ENCODE results near the gene TEAD1.

TEAD1 gene

DNA sequence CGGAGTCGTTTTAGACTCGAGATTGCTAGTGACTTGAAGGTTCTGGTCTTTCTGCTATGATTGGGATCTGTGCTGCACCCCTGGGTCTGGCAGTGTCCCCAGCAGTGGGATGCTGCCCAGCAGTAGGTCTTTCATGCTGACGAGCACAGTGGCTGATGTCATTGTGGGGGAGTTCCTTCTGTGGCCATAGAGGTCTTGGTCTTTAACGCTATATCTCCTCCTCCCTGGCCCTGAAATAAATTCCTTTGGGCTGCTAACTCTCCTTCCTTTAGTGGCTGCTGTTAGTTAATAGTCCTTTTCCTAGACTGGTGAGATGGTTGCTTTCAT is 136.3 kb downstream of the TEAD1 start:
- DNase-seq (ENCODE audit: low read depth in 2 of 2), result no peak

DNA sequence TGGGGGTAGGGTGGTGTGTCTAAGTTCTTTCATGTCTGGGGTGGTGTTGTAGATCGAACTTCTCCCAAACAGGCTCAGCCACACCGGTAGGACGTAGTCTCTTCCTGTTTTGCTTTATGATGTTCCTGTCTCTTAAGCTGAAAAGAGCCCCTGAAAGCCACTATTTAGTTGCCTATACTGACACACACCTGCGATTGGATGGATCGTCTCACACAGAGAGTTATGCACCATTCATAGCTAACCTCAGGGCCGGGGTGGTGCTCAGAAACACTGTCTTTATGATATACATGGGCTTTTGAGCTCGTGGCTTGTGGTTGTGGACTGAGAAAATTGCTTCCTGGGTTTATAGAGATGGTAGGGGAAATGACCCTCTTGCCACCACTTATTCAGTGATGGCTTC is 137.6 kb downstream of the TEAD1 start:
- no peak for DNase-seq (ENCODE audit: low read depth in 2 of 2)

DNA sequence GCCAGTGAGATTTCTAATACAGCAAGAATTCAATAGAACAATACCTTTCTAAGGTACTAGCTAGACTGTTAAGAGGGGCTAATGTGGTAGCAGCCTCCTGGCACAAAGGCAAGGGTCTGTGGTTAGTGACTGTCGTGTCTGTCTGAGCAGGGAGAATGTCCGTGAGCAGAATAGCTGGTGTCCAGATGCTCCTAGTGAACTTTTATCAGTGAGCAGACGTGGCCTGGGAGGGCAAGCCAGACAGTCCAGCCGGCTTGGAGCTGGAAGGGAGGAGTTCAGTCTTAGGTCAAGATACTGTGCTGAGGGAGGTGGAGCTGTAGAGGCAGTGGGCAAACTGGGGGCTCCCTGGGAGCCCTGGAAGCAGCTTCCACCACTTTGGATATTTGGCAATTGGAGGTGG is 138.6 kb downstream of the TEAD1 start:
- DNase-seq (ENCODE audit: low read depth in 2 of 2), result no peak

DNA sequence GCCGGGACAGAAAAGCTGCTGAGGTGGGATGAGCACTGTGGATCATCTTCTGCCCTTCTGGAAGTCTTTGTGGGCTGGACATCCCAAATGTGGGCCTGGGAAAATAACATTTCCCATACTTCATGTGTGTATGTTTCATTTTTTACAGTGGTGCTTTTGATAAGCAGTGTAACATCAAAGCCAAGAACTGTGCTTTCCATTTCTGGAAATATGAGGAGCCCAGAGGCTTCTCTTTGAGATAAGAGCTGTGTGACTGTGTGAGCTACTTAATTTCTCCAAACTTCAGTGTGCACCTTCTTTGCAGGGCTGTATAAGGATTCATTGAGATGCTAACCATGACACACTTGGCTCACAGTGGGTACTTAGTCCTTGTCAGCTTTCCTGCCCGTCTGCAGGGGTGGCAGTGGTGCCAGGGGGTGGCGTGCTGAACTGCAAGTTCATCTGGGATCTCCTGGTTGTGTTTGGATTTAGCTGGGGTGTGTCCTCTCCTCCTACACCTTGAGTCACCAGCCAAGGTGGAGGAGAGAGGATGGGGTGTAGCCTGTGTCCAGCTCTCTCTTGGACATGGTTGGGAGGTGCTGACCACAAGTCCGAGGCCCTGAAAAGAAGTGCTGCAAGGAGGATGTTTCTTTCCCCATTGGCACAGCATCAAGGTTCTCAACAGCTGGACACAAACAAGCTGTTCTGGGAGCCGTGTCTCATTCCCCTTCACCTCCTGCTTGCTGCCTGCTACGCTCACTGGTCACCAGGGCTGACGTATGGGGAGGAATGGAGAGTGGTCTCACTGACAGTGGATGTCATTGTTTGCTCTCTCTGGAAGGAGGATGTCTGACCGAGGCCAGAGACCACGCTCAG is 139.4 kb downstream of the TEAD1 start:
- DNase-seq (ENCODE audit: low read depth in 2 of 2), result no peak

DNA sequence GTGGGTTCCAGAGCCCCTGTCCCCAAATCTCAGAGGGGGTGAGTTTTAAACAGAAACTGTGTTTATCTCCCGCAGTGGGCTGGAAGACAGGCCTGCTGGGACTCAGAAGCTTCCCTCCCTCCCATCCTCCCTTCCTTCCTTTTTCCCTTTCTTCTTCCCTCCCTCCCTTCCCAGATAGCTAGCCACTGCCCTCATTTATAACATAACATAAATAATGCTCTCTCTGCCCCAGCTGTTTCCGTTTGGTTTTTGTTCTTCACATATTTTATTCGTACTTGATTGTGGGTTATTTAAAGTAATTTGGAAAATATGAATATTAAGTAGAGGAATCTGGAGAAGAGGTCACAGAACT is 140.9 kb downstream of the TEAD1 start:
- no peak for DNase-seq (ENCODE audit: low read depth in 2 of 2)

DNA sequence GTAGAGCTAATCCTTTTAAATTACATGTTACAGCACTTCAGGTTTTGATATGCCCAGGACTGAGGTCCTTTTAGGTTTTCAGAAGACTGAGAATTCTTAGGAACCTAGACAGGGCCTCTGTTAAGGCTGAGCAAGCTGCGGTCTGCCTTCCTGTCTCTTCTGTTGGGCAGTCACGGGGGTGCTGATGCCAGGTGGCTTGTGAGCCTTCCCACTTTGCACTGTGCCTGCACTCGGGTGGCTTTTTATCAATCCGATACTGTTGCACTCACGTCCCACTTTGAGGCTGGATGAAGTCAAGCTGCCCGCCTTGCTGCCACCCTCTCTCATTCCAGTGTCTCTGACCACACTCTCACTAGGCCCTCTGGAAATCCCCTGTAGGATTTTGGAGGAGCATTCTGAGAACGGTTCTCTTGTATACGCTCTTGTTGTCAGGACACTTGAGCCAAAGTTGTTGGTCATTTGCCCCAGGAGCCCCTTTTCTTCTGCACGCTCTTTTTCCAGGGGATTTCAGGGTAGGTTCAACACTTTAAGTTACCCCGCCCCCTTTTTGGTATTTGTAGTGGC is 141.8 kb downstream of the TEAD1 start:
- DNase-seq (ENCODE audit: low read depth in 2 of 2), result no peak

DNA sequence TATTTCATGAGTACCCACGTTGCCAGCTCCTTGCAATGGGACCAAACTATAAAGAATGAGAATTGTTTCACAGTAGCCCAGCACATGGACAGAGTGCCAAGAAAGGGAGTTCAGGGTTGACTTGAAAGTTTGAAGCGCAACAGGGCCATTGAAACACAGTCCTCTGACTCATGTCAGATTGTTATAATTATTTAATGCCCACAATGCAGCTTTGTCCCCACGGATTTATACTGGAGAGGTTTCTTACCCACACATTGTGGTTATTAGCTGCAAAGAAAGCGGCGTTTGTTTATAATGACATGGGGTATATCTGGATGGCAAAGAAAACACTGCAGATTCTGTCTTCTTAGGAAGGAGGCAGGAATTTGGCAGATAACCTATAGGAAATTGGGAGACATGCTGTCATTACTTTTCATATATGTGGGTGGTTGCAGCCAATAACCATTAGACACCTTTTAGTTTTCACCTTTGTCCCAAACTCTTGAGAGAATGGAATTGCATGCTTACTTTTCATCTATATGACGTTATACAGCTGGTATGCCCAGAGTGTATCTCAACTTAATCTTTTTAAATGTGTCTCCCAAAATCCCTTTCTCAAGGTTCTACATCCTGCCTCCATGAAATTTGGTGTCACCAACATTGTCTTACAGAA is 143.6 kb downstream of the TEAD1 start:
- no peak for DNase-seq (ENCODE audit: low read depth in 2 of 2)

DNA sequence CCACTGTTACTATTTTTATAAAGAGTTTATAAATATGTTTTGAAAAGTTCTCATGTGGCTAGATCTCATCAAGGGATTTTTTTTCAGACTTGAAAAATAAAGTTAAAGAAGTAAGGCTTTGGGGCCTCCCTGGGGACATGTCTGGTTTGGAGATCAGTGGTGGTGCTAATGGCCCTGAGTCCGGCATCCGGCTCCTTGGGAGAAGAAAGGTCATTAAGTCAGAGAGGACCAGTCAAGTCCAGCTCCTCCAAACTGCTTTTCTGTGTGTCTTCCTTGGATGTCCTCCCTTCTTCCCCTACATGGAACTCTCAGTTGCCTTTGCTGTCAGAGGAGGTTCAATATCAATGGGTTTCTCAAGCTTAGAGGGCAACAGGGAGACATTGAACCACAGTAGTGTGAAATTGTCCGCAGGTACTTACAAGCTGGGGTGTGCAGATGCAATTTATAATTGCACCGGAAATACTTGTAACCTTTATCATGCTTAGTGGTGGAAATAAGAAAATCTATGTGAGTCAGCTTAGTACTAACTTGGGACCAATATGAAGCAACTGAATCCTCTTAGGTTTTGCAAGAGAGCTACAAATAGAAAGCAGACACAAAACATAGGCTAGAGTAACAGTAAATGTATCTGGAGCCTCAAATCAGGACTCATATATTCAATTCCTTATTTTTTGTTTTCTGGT is 144.3 kb downstream of the TEAD1 start:
- DNase-seq (ENCODE audit: low read depth in 2 of 2), result no peak

DNA sequence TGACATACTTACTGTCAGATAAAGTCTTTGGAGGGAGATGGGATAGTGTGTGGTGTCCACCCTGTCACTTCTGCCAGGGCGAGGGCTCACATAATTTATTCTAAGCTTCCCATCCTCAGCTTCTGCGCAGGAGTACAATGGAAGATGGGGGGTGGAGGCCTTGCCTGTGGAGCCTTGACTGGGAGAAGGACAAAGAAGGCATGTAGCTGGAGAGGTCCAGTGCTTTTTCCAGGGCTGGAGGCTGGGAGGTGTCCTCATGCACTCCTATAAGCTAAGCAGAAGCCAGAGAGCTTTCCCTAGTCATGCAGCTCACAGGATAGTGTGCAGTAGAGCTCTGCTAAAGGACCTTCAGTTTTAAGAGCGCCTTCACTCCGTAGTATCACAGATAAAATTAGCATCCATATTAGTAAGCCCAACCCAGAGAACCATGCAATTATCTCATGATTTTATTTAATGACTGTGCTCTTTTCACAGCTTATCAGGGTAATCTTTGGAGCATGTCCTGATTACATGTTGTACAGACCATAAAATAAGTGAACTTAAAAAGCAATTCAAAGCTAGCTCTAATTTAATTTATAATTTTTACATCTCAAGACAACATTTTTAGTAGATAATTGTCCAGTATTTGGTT is 148.3 kb downstream of the TEAD1 start:
- DNase-seq (ENCODE audit: low read depth in 2 of 2), result no peak

DNA sequence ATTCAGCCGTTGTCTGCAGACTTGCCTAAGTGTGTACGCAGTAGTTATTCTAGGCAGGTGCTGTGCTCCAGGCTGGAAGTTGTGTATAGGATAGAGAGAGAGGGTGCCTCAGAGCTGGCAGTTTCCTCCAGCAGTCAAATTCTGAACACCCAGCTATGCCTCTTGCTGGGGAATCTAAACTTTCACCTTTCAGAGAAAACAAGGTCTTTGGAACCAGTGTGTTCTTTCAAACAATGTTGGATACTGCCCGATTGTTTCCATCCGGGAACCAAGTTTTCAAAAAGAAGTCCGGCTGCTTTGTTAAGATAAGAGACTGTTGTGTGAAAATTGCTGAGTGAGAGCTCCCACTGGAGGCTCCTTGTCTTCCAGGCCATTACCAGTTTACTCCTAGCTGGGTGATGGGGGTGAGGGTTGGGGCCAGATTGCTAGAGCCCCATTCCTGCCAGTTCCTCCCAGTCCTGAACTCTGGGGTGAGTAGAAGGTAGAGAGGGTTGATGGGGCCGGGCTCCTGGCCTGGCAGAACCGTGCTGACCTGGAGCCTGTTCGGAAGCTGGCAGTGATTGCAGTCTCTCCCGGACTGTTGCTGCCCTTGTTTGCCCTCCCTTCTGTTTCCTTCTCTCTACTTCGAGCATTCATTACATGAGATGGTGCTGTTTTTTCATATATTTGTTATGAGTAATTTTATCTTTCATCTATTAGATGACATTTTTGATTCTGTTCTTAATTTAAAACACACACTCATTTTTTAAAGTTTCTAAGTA is 150.2 kb downstream of the TEAD1 start:
- no peak for DNase-seq (ENCODE audit: low read depth in 2 of 2)

DNA sequence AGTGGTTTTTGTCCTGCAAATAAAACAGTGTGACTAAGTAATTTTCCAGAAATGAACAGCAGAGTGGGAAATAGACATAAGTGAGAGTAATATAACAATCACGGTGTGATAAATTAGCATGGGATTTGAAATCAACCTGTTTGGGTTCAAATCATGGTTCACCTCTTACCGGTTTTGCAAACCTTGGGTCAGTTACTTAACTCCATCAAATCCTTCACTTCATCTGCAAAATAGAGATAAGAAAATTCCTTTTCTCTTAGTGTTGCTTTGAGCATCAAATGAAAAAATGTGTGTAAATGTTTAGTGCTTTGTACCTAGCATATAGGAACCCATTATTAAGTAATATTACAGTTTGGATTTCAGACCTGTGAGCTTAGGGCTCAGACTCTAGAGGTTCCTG is 152.2 kb downstream of the TEAD1 start:
- no peak for DNase-seq (ENCODE audit: low read depth in 2 of 2)

DNA sequence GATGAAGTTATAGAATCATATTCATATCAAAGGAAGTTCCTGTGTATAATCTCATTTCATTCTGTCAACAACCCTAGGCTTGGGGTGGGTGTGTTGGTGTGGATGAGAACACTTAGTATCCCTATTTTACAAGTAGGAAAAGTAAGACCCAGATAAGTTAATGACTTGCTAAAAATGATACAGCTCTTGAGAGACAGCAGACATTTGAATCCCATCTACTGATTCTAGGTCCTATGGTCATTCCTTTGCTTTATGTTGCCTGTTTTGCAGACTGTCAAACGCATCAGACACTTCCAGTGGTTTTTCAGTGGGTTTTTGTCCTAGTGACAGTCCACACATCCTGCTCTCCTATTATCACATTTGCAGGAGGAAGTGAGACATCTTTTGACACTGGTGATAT is 153.1 kb downstream of the TEAD1 start:
- no peak for DNase-seq (ENCODE audit: low read depth in 2 of 2)

DNA sequence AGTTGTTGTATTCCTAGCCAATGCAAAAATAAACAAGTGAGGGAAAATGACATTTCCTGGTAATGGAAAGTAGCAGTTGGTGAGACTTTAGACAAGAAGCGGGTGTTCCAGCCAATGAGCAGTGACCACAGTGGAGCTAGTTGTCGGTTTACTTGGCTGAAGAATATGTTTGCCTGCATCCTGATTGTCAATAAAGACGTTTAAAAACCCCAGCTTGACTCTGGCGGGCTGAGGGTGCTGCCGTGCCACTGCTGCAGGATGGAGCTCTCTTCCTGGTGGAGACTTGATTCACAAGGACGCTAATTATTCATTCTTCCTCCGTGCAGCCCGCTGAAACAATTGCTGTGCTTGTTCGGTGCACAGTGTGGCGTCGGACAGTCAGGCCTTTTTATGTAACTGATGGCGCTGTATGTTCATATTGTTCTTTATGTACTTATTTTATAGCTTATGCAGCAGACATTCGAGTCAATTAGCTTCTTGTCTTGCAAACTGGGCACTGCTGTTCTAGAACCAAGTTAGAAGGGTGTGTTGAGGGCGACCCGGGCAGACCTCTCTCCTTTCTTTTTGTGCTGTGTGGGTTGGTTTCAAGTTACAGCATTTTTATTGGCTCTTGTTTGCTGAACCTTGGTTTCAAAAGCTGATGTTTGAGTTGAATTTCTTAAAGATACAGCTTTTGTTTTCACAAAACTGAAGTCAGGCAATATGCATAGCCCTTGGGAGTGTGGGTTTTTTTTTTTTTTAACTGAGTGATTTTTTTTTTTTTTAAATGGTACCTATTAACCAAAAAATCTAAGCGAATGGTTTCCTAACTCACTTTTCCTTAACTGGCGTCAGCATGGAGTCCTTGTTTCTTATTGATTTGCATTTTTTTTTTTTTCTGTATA is 153.9 kb downstream of the TEAD1 start:
- DNase-seq (ENCODE audit: low read depth in 2 of 2), result no peak

DNA sequence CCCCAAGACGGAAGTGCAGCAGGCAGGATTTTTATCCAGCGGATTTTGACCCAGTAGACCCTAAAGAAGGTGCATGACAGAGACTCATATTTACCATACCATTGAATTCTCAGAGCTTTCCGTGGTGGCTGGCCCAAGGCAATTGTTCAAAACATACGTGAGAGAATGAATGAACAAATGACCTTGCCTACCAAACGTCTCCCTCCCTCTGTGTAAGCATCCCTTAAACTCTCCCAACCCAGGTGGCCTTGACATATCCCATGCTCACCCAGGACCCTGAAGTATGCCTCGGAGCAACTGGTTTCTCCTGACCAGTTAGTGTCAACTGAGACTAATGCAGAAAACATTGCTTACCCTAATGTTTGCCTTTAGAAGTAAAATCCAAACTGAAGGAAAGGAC is 154.9 kb downstream of the TEAD1 start:
- no peak for DNase-seq (ENCODE audit: low read depth in 2 of 2)

DNA sequence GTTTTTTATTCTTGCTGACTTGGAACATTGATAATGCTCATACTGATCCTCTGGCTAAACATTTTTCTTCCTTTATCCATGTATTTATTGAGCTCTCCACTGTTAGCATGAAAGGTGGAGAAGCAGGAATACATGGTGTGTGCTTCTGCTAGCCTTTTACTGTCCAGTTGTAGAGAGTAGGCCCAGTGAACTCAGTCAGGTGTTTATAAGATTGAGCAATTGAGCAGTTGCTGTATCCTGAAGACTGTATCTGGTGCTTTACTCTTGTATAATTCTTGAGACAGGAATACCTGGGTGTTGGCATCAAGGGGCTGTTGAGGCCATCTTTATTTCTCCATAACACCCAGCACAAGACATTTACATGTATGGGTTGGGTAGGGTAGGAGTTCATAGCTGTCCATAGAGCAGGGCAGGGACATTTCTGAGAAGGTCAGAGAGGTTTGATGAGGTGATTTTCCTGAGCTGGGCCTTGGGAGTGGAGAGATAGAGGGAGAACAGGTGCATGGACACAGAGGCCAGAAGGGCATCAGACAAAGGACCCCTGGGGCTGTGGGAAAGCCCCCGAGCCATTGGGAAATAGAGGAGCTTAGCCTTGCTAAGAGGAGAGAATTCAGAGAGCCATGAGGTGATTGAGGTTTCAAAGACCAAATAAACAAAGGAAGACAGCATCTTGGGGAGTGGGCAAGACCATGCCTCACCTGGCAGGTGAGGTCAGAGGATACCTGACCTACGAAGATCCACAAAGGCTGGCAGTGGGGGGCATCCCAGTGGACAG is 155.5 kb downstream of the TEAD1 start:
- no peak for DNase-seq (ENCODE audit: low read depth in 2 of 2)

DNA sequence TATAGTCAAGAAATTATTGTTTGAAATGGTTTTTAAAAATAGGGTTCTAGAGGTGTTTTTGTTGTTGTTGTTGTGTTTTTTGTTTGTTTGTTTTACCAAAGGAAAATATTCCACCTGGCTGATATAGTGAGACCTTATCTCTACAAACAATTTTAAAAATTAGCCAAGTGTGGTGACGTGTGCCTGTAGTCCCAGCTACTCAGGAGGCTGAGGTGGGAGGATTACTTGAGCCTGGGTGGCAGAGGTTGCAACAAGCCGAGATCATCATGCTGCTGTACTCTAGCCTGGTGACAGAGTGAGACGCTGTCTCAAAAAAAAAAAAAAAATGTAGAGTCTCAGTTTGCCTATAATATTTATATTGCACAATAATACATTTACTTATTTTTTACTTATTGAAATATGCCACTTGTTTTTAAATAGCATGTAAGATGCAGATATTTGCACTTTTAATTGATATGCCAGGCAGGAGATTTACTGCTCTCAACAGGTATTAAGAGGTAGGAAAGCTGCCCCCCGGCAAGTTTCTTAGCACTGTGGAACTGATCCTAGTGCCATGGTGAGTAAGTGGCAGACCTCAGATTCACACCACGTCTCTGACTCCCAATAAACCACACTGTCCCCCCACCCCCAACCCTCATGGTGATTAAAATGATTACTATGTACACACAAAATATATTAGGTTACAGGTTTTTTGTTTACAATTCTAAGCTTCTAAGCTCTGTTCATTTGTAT is 157.4 kb downstream of the TEAD1 start:
- DNase-seq (ENCODE audit: low read depth in 2 of 2), result no peak

DNA sequence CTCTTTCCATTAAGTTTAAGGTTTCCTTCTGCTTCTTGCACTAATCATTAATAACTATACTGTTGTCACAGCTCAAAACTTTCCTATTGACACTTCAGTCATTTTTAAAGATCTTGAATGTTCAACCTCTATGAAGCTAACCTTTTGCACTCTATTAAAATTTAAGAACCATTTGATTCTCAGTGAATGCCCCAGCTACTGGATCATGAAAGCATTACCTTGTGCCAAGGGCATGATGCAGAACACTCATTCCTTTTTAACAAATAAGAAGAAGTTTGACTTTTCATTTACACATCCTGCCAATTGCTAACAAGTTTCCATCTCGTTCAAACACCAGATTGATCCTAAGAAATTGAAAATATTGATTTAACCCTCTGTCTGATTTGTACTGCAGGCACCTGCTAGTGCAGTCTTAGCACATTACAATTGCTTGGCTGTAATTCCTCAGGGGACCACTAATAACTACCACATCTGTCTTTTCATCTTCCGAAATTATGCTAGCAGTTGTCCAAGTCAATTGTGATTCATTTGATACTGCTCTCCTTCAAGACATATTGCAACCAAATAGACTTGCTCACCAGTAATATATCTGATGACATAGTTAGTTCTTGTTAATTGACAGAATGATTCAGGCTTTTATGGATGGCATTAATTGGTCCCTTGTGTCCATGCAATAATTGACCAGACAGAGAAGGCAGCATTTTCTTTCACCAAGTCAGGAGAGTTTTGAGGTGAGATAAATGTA is 158.4 kb downstream of the TEAD1 start:
- no peak for DNase-seq (ENCODE audit: low read depth in 2 of 2)

DNA sequence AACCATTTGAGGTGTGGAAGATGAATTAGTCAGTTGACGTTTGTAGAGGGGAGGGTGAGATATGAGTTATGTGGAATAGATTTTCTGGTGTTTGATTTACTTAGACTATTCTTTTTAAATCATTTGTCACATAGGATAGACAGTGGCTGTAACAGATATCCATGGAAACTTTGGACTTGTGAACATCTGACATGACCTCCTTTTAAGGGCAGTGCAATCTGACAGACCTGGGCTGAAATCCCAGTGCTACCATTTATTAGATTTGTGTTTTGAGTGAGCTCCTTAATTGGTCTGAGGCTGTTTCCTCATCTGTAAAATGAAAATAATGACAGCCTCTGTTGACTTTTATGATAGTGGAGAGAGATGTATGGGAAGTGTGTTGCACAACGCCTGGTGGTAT is 159.9 kb downstream of the TEAD1 start:
- no peak for DNase-seq (ENCODE audit: low read depth in 2 of 2)
